DND-41 (cell line): ENCODE data around the gene SLC6A11.

Experiments used
- ATAC-seq: fragments of 200-7000 bp; cut with Tn5 transposase; 3 replicates; pipeline ENCODE4 v1.9.1; 2021; ENCODE audit warnings: low read depth; ENCODE audit not compliant: insufficient read depth
- DNase-seq: peaks from one replicate; pipeline ENCODE4 v3.0.0-alpha.2; 2020
- H2AFZ ChIP-seq: 2 replicates; pipeline ENCODE4 v1.6.0; 2012; ENCODE audit warnings: low read depth, low read length
- H3K27ac ChIP-seq: 2 replicates; pipeline ENCODE4 v1.5.1; 2012; ENCODE audit warnings: low read length, inconsistent platforms
- H3K27me3 ChIP-seq: fragments of 200-600 bp; sonication (generic); 2 replicates; pipeline ENCODE4 v1.6.0; 2012; ENCODE audit warnings: low read length, mild to moderate bottlenecking, inconsistent platforms; ENCODE audit not compliant: insufficient read depth, poor library complexity
- H3K36me3 ChIP-seq: 2 replicates; pipeline ENCODE4 v1.5.1; 2012; ENCODE audit warnings: low read length, inconsistent platforms; ENCODE audit not compliant: insufficient read depth
- H3K4me1 ChIP-seq: 2 replicates; pipeline ENCODE4 v1.5.1; 2012; ENCODE audit warnings: mild to moderate bottlenecking, low read length; ENCODE audit not compliant: insufficient read depth
- H3K4me2 ChIP-seq: 2 replicates; pipeline ENCODE4 v1.6.0; 2012; ENCODE audit warnings: mild to moderate bottlenecking, moderate library complexity, low read length, inconsistent platforms; ENCODE audit not compliant: insufficient read depth
- H3K4me3 ChIP-seq, 2 experiments: fragments of 200-600 bp in 1 of 2; shearing (Covaris generic) in 1 of 2; 2 replicates each; pipeline ENCODE4 v1.5.1; 2012 to 2016; ENCODE audit warnings: inconsistent platforms in 2 of 2, low read length in 2 of 2, mild to moderate bottlenecking in 2 of 2, low read depth in 1 of 2, moderate library complexity in 1 of 2
- H3K79me2 ChIP-seq: 2 replicates; pipeline ENCODE4 v1.6.0; 2012; ENCODE audit warnings: low read length, inconsistent platforms; ENCODE audit not compliant: insufficient read depth
- H3K9ac ChIP-seq: 2 replicates; pipeline ENCODE4 v1.6.0; 2012; ENCODE audit warnings: low read depth, mild to moderate bottlenecking, inconsistent platforms, low read length, moderate library complexity
- H3K9me3 ChIP-seq: 2 replicates; pipeline ENCODE4 v1.5.1; 2012; ENCODE audit warnings: low read length, moderate library complexity, mild to moderate bottlenecking, inconsistent platforms; ENCODE audit not compliant: insufficient read depth, severe bottlenecking
- H4K20me1 ChIP-seq: 2 replicates; pipeline ENCODE4 v1.6.0; 2012; ENCODE audit warnings: low read length; ENCODE audit not compliant: insufficient read depth
- EZH2 ChIP-seq: IDR thresholded peaks from 3 replicates; pipeline ENCODE4 v1.6.1; 2012; ENCODE audit warnings: borderline replicate concordance, low read depth, mild to moderate bottlenecking, moderate library complexity, low read length, inconsistent platforms; ENCODE audit not compliant: severe bottlenecking
- TF ChIP-seq, protein P1 (sequence below): IDR thresholded peaks from 2 replicates; pipeline ENCODE4 v1.5.1; 2012; ENCODE audit warnings: borderline replicate concordance, low read length, moderate library complexity, mild to moderate bottlenecking; ENCODE audit not compliant: poor library complexity, severe bottlenecking; ENCODE audit errors: extremely low read depth

SLC6A11 gene

DNA sequence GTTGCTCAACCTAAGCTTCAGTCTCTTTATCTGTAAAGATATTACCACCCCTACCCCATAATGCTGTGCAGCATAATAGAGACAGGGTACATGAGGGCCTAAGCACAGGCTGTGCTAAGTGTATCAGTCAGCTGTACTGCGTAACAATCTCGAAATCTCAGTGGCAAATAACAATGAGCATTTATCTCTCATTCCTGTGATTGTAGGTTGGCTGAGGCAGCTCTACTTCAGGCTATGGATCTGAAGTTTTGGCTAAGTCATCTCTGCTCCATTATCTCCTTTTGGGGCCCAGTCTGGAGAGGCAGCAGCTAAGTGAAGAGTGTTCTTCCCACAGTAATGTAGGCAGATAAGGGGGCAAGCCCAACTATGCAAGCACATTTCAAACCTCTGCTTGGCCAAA, 7.1 kb upstream of the SLC6A11 start:
- Histone ChIP-seq H3K4me1 (no peaks in the 10 kb centered on the region), H3K4me3 (no peak overlapping the region), H3K79me2 (no peaks in the 10 kb centered on the region), H3K27me3 (peaks cover 4% of the 10 kb centered on the region), H4K20me1 (no peaks in the 10 kb centered on the region), H3K36me3 (no peaks in the 10 kb centered on the region), H3K27ac (no peak overlapping the region), H3K9me3 (no peaks in the 10 kb centered on the region), H2AFZ (no peak overlapping the region), H3K4me2 (no peak overlapping the region), H3K9ac (no peak overlapping the region)
- DNase-seq (no peak), ATAC-seq (no peak)
- TF ChIP-seq, protein P1, sequence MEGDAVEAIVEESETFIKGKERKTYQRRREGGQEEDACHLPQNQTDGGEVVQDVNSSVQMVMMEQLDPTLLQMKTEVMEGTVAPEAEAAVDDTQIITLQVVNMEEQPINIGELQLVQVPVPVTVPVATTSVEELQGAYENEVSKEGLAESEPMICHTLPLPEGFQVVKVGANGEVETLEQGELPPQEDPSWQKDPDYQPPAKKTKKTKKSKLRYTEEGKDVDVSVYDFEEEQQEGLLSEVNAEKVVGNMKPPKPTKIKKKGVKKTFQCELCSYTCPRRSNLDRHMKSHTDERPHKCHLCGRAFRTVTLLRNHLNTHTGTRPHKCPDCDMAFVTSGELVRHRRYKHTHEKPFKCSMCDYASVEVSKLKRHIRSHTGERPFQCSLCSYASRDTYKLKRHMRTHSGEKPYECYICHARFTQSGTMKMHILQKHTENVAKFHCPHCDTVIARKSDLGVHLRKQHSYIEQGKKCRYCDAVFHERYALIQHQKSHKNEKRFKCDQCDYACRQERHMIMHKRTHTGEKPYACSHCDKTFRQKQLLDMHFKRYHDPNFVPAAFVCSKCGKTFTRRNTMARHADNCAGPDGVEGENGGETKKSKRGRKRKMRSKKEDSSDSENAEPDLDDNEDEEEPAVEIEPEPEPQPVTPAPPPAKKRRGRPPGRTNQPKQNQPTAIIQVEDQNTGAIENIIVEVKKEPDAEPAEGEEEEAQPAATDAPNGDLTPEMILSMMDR = no peak
- TF ChIP-seq EZH2 = no peak

DNA sequence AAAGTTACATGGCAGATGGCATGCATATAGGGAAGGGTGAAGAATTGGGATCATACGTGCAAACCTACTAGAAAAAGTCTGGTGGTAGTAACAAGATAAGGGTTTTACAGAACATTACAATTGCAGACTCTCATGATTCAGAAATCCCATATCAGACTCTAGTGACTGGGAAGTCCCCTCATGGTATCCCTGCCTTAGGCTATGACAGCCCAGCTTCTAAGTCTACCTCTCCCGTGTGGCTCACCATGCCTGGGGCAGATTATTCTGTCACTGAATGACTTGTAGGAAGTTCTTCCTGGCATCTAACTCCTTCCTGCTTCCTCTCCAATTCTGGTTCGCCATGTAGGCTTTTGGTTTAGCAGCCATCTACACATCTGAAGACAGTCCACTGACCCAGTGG, 5.7 kb upstream of the SLC6A11 start:
- H3K4me3 ChIP-seq = no peak overlapping the region
- no peaks in the 10 kb centered on the region for H3K79me2 ChIP-seq
- no peaks in the 10 kb centered on the region for H3K9me3 ChIP-seq
- TF ChIP-seq EZH2 = no peak
- TF ChIP-seq, protein P1 = no peak
- H2AFZ ChIP-seq = no peak overlapping the region
- peaks cover 4% of the 10 kb centered on the region for H3K27me3 ChIP-seq
- ATAC-seq = no peak
- H4K20me1 ChIP-seq = no peaks in the 10 kb centered on the region
- DNase-seq = no peak
- no peak overlapping the region for H3K4me2 ChIP-seq
- no peak overlapping the region for H3K27ac ChIP-seq
- H3K4me1 ChIP-seq = no peaks in the 10 kb centered on the region
- H3K36me3 ChIP-seq = no peaks in the 10 kb centered on the region
- no peak overlapping the region for H3K9ac ChIP-seq

DNA sequence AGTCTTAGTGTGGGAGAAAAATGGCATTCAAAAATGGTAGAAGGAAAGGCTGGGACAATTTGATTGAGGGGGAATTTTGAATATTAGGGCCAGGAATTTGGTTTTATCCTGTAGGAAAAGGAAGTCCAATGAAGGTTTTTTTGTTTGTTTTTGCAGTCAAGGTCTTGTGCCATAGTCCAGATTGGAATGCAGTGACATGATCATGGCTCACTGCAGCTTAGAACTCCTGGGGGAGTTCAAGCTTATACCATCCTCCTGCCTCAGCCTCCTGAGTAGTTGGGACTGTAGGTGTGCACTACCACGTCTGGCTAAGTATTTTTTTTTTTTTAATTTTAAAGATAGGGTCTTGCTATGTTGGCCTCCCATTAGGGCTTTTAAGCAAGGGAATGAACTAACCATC, 2.6 kb upstream of the SLC6A11 start:
- H3K4me3 ChIP-seq = no peak overlapping the region
- ATAC-seq (no peak), DNase-seq (no peak)
- peaks cover 4% of the 10 kb centered on the region for H3K27me3 ChIP-seq
- no peak overlapping the region for H3K4me2 ChIP-seq
- no peaks in the 10 kb centered on the region for H3K79me2 ChIP-seq
- H3K9me3 ChIP-seq = no peaks in the 10 kb centered on the region
- H3K4me1 ChIP-seq = no peaks in the 10 kb centered on the region
- TF ChIP-seq, protein P1 = no peak
- no peak for TF ChIP-seq EZH2
- H3K36me3 ChIP-seq = no peaks in the 10 kb centered on the region
- no peak overlapping the region for H3K27ac ChIP-seq
- no peaks in the 10 kb centered on the region for H4K20me1 ChIP-seq
- H3K9ac ChIP-seq = no peak overlapping the region
- H2AFZ ChIP-seq = no peak overlapping the region

DNA sequence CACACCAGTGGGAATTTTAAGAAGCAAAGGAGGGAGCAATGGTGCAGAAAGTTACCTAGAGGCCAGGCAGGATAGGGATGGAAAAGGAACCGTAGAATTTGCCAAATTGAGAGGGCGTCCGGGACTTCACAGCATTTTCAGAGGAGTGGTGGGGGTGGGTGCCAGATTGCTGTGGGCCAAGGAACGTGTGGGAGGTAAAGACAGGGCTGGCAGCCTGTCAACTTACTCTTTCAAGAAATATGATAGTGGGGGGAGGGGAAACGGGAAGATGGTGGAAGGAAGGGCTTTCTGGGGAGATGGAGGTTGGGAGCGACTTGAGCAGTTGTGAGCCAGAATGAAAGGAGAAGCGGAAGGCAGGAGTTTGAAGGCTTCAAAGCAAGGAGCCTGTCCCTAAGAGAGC, 1.4 kb upstream of the SLC6A11 start:
- no peaks in the 10 kb centered on the region for H3K36me3 ChIP-seq
- H4K20me1 ChIP-seq = no peaks in the 10 kb centered on the region; the same call in 1 of the 2 replicates
- no peak overlapping the region for H3K4me2 ChIP-seq
- H3K27me3 ChIP-seq = no peaks in the 10 kb centered on the region
- no peak overlapping the region for H3K4me3 ChIP-seq
- H3K9me3 ChIP-seq = no peaks in the 10 kb centered on the region
- DNase-seq = no peak
- no peak overlapping the region for H3K9ac ChIP-seq
- no peaks in the 10 kb centered on the region for H3K4me1 ChIP-seq
- no peak overlapping the region for H2AFZ ChIP-seq
- no peak for ATAC-seq
- H3K79me2 ChIP-seq = no peaks in the 10 kb centered on the region
- TF ChIP-seq, protein P1 = no peak
- TF ChIP-seq EZH2 = no peak
- no peak overlapping the region for H3K27ac ChIP-seq
